Body of pancreas (tissue), 4 donors: ENCODE results near the gene ATXN7L1. TPM values are rescaled to one million over a fixed set of nuclear protein-coding genes. Genes with fewer than 3 reads are reported as not detected.

Source experiments
- ATAC-seq: fragments of 150-250 bp; one replicate; pipeline ENCODE4 v1.9.1; 2016
- DNase-seq, 4 donors: peaks; one replicate each; pipeline ENCODE4 v3.0.0-alpha.2; 2019
- H3K27ac ChIP-seq, 4 donors: fragments of 200-600 bp; sonication (generic); 1 replicate in 3 of 4; 2 replicates in 1 of 4; pipeline versions ENCODE4 v1.5.1 to v1.6.1; 2016 to 2019; ENCODE audit warnings: mild to moderate bottlenecking in 1 of 4, mixed read lengths in 1 of 4, moderate library complexity in 1 of 4
- H3K27me3 ChIP-seq, 2 donors: fragments of 200-600 bp; sonication (generic); one replicate each; pipeline ENCODE4 v1.6.0; 2016; ENCODE audit warnings: mild to moderate bottlenecking in 1 of 2
- H3K36me3 ChIP-seq, 2 donors: fragments of 200-600 bp; sonication (generic); replicated peaks in 1 of 2; 2 replicates each; pipeline ENCODE4 v1.5.1; 2016; ENCODE audit warnings: low read depth in 2 of 2; ENCODE audit not compliant: insufficient read depth in 1 of 2
- H3K4me1 ChIP-seq: fragments of 200-600 bp; sonication (generic); one replicate; pipeline ENCODE4 v1.6.0; 2016
- H3K4me3 ChIP-seq, 2 donors: fragments of 200-600 bp; sonication (generic); 1 replicate in 1 of 2; 2 replicates in 1 of 2; pipeline ENCODE4 v1.5.1; 2016 to 2019
- H3K9me3 ChIP-seq, 3 donors: fragments of 200-600 bp; sonication (generic); 1 replicate in 2 of 3; 2 replicates in 1 of 3; pipeline ENCODE4 v1.5.1; 2016
- CTCF ChIP-seq, 7 experiments: fragments of 450-650 bp in 4 of 7; fragments of 200-600 bp in 3 of 7; sonication (generic) in 3 of 7; IDR thresholded peaks; one replicate each; pipeline ENCODE4 v1.5.1; 2016 to 2019; ENCODE audit warnings: antibody characterized with exemption in 7 of 7
- POLR2A ChIP-seq, 3 donors: fragments of 450-650 bp; IDR thresholded peaks; one replicate each; pipeline ENCODE4 v1.6.1; 2016; ENCODE audit warnings: antibody characterized with exemption in 3 of 3, mild to moderate bottlenecking in 2 of 3
- WGBS, 2 donors: methylation state at CpG; one replicate each; pipeline ENCODE4 v1.1.5; 2017; 5-methylcytosine and 5-hydroxymethylcytosine counted together
- intact Hi-C: fragments of 100-400 bp; cut with DNase I; formaldehyde crosslinking; loops from one replicate; pipeline ENCODE4 v1.15.1; 2023
- total RNA-seq, 2 donors: library from RNA; depleted of rRNA; stranded (reverse); fragments of >200 nt; gene quantifications; one replicate each; pipeline ENCODE4 v1.1.0, GENCODE V29; 2016

ATXN7L1 gene
- total RNA-seq, 2 donors from 2014 or later, result 6.6 to 8.0 TPM

DNA sequence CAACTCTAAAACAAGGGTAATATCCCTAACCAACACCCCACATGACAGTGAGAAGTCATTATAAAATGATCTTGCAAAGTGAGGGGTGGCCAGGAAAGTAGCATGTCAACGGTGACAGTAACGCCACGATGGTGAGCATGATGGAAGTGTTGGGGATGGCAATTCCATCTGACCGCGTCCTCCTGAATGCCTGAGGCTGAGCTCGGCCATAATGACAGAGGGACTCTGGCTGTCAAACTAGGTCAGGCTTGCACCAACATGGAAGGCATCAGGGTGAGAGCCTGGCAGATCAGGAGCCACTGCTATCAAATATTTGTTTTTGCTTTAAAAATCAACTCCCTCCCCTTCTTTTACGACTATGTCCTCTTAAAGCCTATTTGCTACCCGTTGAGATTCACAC is 239.4 kb downstream of the ATXN7L1 start:
- Histone ChIP-seq H3K27ac (no peak overlapping the region), H3K9me3 (no peaks in the 10 kb centered on the region), H3K36me3 (peaks cover 0 to 6% of the 10 kb centered on the region in 2 donors), H3K4me1 (no peaks in the 10 kb centered on the region), H3K4me3 (no peak overlapping the region), H3K27me3 (no peaks in the 10 kb centered on the region)
- no peak for TF ChIP-seq POLR2A (IDR thresholded peaks at IDR 0.05)
- TF ChIP-seq CTCF (IDR thresholded peaks at IDR 0.05), result no peak
- ATAC-seq, result no peak
- no peak for DNase-seq
- intact Hi-C loops, result no loop called here
- 83% methylated on average over 8 of the region's 8 CpGs for WGBS, 2 donors

GRCh38 chr7:105635197-105635596 is 241.2 kb downstream of the ATXN7L1 start:
- H3K4me1 ChIP-seq, result no peaks in the 10 kb centered on the region
- no peak overlapping the region for H3K27ac ChIP-seq
- ATAC-seq (no peak), DNase-seq (no peak)
- no peak overlapping the region for H3K4me3 ChIP-seq
- intact Hi-C loops, result no loop called here
- H3K9me3 ChIP-seq, result no peaks in the 10 kb centered on the region
- TF ChIP-seq CTCF (IDR thresholded peaks at IDR 0.05) (no peak), POLR2A (IDR thresholded peaks at IDR 0.05) (no peak)
- 86 to 88% methylated on average over 6 of the region's 6 CpGs for WGBS, 2 donors
- peaks cover 0 to 6% of the 10 kb centered on the region in 2 donors for H3K36me3 ChIP-seq
- H3K27me3 ChIP-seq, result no peaks in the 10 kb centered on the region

GRCh38 chr7:105625986-105626385 is 250.4 kb downstream of the ATXN7L1 start:
- no peak overlapping the region for H3K4me3 ChIP-seq
- whole genome bisulfite sequencing, 2 donors, result 89 to 91% methylated on average over 2 of the region's 2 CpGs
- ATAC-seq, result no peak
- TF ChIP-seq CTCF (IDR thresholded peaks at IDR 0.05) (no peak), POLR2A (IDR thresholded peaks at IDR 0.05) (no peak)
- no peaks in the 10 kb centered on the region for H3K4me1 ChIP-seq
- peaks cover 0 to 3% of the 10 kb centered on the region in 2 donors for H3K36me3 ChIP-seq
- intact Hi-C loops, result no loop called here
- no peak for DNase-seq
- no peak overlapping the region for H3K27ac ChIP-seq
- no peaks in the 10 kb centered on the region for H3K9me3 ChIP-seq
- H3K27me3 ChIP-seq, result no peaks in the 10 kb centered on the region

DNA sequence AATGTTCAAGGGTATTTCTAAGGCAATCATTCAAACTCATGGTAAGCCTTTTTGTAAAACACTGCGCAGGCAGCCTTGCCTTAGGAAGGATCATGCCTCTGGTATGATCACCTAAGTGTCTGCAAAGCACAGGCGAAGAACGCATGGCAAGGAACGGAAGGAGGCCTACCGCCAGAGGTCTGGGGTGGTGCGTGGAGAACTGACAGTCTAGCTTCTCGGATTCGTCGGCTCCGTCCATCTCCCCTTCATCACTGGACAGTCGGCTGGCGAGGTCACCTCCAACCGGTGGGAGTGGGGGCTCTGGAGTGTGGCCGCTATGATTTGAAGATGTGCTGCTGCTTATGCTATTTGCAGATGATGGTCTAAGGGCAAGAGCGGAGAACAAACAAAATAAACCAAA is 252.5 kb downstream of the ATXN7L1 start:
- H3K4me1 ChIP-seq, result no peaks in the 10 kb centered on the region
- H3K27ac ChIP-seq, result no peak overlapping the region
- TF ChIP-seq CTCF (IDR thresholded peaks at IDR 0.05), result no peak
- TF ChIP-seq POLR2A (IDR thresholded peaks at IDR 0.05), result no peak
- no peak for DNase-seq
- H3K27me3 ChIP-seq, result no peaks in the 10 kb centered on the region
- intact Hi-C loops, result no loop called here
- H3K36me3 ChIP-seq, result peaks cover 0 to 3% of the 10 kb centered on the region in 2 donors
- 93% methylated on average over 15 of the region's 15 CpGs for WGBS, 2 donors
- H3K9me3 ChIP-seq, result no peaks in the 10 kb centered on the region
- no peak overlapping the region for H3K4me3 ChIP-seq
- no peak for ATAC-seq

DNA sequence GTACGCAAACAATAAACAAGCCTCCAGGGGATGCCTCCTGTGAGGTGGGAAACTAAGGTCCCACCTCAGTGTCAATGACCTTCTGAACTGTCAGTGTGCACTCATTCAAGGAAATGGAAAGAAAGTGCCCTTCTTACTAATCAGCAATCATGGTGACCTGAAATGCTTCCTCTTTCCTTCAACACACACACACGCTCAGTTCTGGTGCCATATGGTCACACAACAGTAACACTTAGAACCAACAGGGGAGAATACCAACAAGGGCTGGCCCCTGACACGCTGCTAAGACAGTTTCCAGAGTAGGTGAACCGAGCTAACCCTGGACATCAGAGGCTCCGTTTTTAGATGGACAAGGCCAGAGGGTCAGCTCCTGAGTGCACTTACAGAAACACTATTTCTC is 253.0 kb downstream of the ATXN7L1 start:
- Histone ChIP-seq H3K4me3 (no peak overlapping the region), H3K36me3 (peaks cover 0 to 4% of the 10 kb centered on the region in 2 donors), H3K27me3 (no peaks in the 10 kb centered on the region), H3K9me3 (no peaks in the 10 kb centered on the region), H3K27ac (no peak overlapping the region), H3K4me1 (no peaks in the 10 kb centered on the region)
- WGBS, 2 donors, result 82 to 93% methylated on average over 5 of the region's 5 CpGs
- intact Hi-C loops, result no loop called here
- no peak for ATAC-seq
- DNase-seq, result no peak
- TF ChIP-seq CTCF (IDR thresholded peaks at IDR 0.05) (no peak), POLR2A (IDR thresholded peaks at IDR 0.05) (no peak)
